Bronchial epithelial cell (primary cell): ENCODE measurements around the gene PLEKHA7. TPM values are rescaled to one million over a fixed set of nuclear protein-coding genes. Genes with fewer than 3 reads are reported as not detected.
A peak's percentile ranks its signal among the peaks of the same experiment; 100 is the strongest.

Experiments used
- DNase-seq: peaks from one replicate; pipeline ENCODE4 v3.0.0-alpha.2; 2010; ENCODE audit warnings: low read depth
- FAIRE-seq: peaks from 2 replicates; lab custom pipeline; 2011; peaks lifted over from hg19 to GRCh38; lab: Jason Lieb, UNC
- H3K27me3 ChIP-seq: 2 replicates; pipeline ENCODE4 v1.5.1; 2011; ENCODE audit warnings: low read length; ENCODE audit not compliant: control insufficient read depth, insufficient read depth
- H3K36me3 ChIP-seq: 2 replicates; pipeline ENCODE4 v1.5.1; 2011; ENCODE audit warnings: low read length; ENCODE audit not compliant: control insufficient read depth, insufficient read depth
- H3K4me3 ChIP-seq: 2 replicates; pipeline ENCODE4 v1.5.1; 2011; ENCODE audit warnings: mild to moderate bottlenecking, low read depth, low read length, control low read depth
- total RNA-seq: library from RNA; depleted of rRNA; stranded (reverse); fragments of >200 nt; gene quantifications from 2 replicates; pipeline ENCODE4 v1.2.1, GENCODE V29; 2014
- TF ChIP-seq, protein P1 (sequence below): IDR thresholded peaks from 2 replicates; pipeline ENCODE4 v1.5.1; 2011; ENCODE audit warnings: mild to moderate bottlenecking, moderate library complexity, low read length, control low read depth, inconsistent platforms; ENCODE audit not compliant: insufficient read depth, severe bottlenecking

PLEKHA7 gene
- total RNA-seq, 1 donor from 2014 or later: 2.4 TPM

DNA sequence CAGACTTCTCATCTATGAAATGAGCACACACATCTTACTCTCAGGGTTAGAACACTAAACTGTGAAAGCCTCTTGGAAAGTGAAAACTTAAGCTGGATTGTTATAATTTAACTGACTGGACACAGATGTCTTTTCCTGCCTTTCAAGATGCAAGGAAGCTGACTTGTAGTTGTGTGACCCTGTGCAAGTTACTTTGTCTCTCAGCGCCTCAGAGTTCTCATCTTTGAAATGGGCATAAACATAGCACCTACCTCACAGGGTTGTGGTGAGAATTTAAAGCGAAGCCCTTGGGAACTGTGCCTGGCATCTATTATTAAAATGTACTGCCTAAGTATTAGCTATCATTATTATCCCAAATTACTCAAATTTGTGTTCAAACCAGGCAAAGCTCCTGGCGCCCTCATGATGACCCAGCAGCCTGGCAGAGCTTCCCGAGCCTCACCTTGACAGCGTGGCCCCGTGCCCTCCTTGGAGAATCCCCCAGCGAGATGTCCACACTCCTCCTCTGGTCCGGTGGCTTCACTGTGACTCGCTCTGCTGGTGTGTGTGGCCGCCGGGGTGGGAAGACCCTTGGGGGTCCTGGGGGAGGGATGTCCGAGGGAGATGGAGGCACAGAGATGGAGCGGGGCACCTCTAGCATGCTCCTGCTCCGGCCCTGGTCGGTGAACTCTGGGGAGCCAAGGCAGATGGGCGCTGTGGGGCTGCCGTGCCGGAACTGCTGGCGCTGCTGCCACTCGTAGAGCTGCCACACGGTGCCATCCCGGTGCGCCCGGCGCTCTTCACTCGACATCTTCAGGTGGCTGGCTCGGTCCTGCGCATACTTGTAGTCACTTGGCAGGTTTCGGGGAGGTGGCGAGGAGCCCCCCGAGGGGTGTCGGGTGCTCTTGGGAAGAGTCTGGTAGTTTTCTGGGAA, 197.6 kb downstream of the PLEKHA7 start:
- peaks cover 2% of the 10 kb centered on the region for H3K27me3 ChIP-seq
- no peak overlapping the region for H3K4me3 ChIP-seq
- no peak for FAIRE-seq
- no peak for DNase-seq
- H3K36me3 ChIP-seq: peaks cover 1% of the 10 kb centered on the region
- TF ChIP-seq, protein P1, sequence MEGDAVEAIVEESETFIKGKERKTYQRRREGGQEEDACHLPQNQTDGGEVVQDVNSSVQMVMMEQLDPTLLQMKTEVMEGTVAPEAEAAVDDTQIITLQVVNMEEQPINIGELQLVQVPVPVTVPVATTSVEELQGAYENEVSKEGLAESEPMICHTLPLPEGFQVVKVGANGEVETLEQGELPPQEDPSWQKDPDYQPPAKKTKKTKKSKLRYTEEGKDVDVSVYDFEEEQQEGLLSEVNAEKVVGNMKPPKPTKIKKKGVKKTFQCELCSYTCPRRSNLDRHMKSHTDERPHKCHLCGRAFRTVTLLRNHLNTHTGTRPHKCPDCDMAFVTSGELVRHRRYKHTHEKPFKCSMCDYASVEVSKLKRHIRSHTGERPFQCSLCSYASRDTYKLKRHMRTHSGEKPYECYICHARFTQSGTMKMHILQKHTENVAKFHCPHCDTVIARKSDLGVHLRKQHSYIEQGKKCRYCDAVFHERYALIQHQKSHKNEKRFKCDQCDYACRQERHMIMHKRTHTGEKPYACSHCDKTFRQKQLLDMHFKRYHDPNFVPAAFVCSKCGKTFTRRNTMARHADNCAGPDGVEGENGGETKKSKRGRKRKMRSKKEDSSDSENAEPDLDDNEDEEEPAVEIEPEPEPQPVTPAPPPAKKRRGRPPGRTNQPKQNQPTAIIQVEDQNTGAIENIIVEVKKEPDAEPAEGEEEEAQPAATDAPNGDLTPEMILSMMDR: no peak

DNA sequence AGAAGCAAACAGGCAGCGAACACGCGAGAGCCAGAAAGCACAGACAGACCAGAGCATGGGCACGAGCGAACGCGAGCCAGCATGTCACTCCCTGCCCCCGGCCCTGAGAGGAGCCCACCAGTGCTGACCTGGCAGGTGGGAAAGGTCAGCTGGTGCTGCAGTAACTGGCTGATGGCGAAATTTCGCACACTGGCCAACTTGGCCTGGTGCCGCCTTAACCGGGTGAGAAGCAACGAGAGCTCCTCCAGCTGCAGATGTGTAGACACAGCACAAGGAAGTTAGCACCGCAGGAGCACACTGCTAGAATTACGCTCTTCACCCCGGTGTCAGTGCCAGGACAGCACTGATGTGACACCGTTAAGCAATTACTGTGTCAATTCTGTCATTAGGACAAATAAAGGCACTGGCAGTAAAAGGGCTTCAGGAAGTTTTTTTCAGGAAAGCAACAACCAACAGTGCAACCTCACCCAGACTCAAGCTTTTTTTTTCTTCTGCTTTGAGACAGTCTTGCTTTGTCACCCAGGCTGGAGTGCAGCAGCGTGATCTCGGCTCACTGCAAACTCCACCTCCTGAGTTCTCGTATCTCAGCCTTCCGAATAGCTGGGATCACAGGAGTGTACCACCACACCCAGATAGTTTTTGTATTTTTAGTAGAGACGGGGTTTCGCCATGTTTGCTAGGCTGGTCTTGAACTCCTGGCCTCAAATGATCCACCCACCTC, 199.0 kb downstream of the PLEKHA7 start:
- DNase-seq (peak; percentile 22), FAIRE-seq (no peak)
- peaks cover 2% of the 10 kb centered on the region for H3K27me3 ChIP-seq
- TF ChIP-seq, protein P1: peak; percentile 11
- H3K4me3 ChIP-seq: no peak overlapping the region
- peaks cover 1% of the 10 kb centered on the region for H3K36me3 ChIP-seq

DNA sequence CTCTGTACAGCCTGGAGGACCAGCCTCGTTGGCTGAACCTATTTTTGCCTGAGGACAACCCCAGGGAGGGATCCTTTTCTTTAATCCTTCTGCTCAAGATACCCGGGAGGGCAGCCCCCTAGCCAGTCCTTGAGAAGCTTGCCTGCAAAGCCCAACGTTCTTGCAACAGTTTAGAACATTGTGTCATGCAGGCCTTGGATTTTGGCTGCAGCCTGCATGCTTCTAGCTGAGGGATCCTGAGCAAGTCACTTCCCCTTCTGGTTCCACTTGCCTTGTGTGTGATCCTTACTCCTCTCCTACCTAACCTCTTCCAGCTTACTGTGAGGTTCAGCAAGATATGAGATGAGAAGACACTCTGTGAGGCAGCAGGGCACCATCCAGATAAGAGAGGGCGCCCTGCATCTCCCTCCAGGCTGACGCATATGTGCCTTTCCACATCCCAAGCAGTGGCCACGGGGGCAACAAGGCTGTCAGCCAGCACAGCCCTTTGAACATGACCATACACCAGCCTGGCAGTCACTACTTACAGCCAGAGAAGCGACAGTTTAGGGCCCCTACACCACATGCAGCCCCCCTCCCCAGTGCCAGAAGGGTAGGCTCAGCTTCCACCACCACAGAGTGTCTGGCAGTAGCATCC, 199.7 kb downstream of the PLEKHA7 start:
- no peak for DNase-seq
- Histone ChIP-seq H3K36me3 (peaks cover 1% of the 10 kb centered on the region), H3K4me3 (no peak overlapping the region), H3K27me3 (peaks cover 2% of the 10 kb centered on the region)
- FAIRE-seq: no peak
- TF ChIP-seq, protein P1: no peak

DNA sequence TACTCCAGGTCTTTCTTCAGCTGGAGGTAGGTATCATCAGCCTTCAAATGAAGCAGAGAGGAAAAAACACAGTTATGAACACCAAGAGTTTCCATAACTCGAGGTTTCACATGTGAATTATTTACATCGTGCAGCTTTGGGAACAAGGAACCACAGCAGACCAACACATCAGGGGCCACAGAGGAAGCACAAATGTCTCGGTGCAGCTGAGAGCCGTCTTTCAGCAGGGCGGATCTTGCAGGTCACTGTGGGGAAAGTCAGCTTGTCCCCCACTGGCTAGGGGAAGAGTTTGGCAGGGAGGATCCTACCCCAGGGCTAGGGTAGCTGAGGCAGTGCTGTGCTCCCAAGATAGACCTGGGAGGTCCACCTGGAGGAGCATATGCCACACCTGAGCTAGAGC, 201.1 kb downstream of the PLEKHA7 start:
- no peak overlapping the region for H3K4me3 ChIP-seq
- peaks cover 1% of the 10 kb centered on the region for H3K36me3 ChIP-seq
- peaks cover 2% of the 10 kb centered on the region for H3K27me3 ChIP-seq
- DNase-seq: no peak
- TF ChIP-seq, protein P1: no peak
- no peak for FAIRE-seq

DNA sequence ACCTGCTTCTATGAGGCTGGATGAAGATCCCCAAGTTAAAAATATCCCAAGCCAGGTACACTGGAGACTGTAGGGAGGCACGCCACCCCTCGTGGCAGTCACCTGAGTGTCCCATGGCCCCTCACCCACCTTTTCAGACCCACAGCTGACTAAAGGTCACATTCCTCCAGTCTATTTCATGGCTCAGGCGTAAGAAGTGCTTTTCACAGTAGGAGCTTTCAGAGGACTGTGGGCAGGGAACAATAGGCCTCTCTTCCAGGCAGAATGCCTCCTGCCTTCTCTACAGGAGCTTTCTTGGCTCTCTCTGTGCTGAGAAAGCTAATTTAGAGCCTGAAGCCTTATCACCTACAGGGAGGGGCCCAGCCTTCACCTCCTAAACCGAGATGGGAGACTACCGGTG, 201.9 kb downstream of the PLEKHA7 start:
- H3K27me3 ChIP-seq: peaks cover 2% of the 10 kb centered on the region
- no peak overlapping the region for H3K4me3 ChIP-seq
- no peak for DNase-seq
- peaks cover 1% of the 10 kb centered on the region for H3K36me3 ChIP-seq
- no peak for FAIRE-seq
- TF ChIP-seq, protein P1: no peak
